Tibial artery (tissue), 4 donors: ENCODE results near the gene S100A1.

Experiments used
- DNase-seq, 2 donors: peaks; one replicate each; pipeline ENCODE4 v3.0.0-alpha.2; 2019
- H3K27ac ChIP-seq, 2 donors: fragments of 200-600 bp; sonication (generic) in 1 of 2; 1 replicate in 1 of 2; 2 replicates in 1 of 2; pipeline ENCODE4 v1.5.1; 2018 to 2019; ENCODE audit warnings: mild to moderate bottlenecking in 1 of 2
- H3K27me3 ChIP-seq, 2 donors: fragments of 200-600 bp; sonication (generic) in 1 of 2; one replicate each; pipeline versions ENCODE4 v1.5.1 to v1.6.0; 2016 to 2019
- H3K36me3 ChIP-seq, 3 donors: fragments of 200-600 bp; sonication (generic) in 2 of 3; one replicate each; pipeline ENCODE4 v1.5.1; 2016 to 2019; ENCODE audit warnings: mild to moderate bottlenecking in 2 of 3
- H3K4me1 ChIP-seq, 4 donors: fragments of 200-600 bp; sonication (generic) in 2 of 4; 1 replicate in 3 of 4; 2 replicates in 1 of 4; pipeline ENCODE4 v1.5.1; 2016 to 2019
- H3K4me3 ChIP-seq, 2 donors: fragments of 200-600 bp; sonication (generic) in 1 of 2; 1 replicate in 1 of 2; 2 replicates in 1 of 2; pipeline ENCODE4 v1.5.1; 2018 to 2019; ENCODE audit warnings: mild to moderate bottlenecking in 2 of 2
- H3K9me3 ChIP-seq, 3 donors: fragments of 200-600 bp; sonication (generic) in 1 of 3; one replicate each; pipeline ENCODE4 v1.5.1; 2016 to 2019
- CTCF ChIP-seq, 2 experiments: fragments of 200-600 bp in 1 of 2; fragments of 450-650 bp in 1 of 2; IDR thresholded peaks; one replicate each; pipeline ENCODE4 v1.5.1; 2017 to 2019; ENCODE audit warnings: antibody characterized with exemption in 2 of 2, mild to moderate bottlenecking in 1 of 2, moderate library complexity in 1 of 2
- intact Hi-C: fragments of 100-400 bp; cut with DNase I; formaldehyde crosslinking; loops from one replicate; pipeline ENCODE4 v1.15.0; 2023; ENCODE audit warnings: low total_unique reads

The S100A1 gene

DNA sequence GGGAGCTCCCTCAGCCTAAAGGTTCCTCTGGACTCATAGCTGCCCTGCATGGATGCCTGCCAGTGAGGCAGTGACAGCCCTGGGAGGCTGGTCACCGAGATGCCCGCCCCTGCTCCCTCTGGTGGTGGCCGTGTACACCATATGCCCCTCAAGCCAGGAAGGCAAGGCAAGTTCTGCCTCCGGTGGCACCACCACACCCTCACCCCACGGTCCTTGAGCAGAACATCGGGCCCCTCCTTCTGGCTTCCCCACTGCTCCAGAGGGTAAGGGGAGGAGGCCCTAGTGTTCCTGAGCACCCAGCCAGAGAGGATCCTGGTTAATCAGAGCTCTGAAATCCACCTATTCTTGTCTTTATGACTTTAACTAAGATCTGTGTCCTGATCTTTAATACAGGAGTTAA lies 10.6 kb upstream of the S100A1 start:
- no peak for TF ChIP-seq CTCF (IDR thresholded peaks at IDR 0.05)

GRCh38 chr1:153619171-153619570 lies 9.1 kb upstream of the S100A1 start:
- H3K4me1 ChIP-seq = peaks cover 0 to 22% (median 10%) of the 10 kb centered on the region in 4 donors
- intact Hi-C loops = loop anchor here (5.0 kb wide), 1 partner anchor 112 kb away; no protein-coding TSS in a partner anchor
- TF ChIP-seq CTCF (IDR thresholded peaks at IDR 0.05) = no peak
- peaks cover 12 to 39% (median 14%) of the 10 kb centered on the region in 3 donors for H3K36me3 ChIP-seq
- no peak for DNase-seq
- H3K9me3 ChIP-seq = no peaks in the 10 kb centered on the region
- no peaks in the 10 kb centered on the region for H3K27me3 ChIP-seq
- no peak overlapping the region for H3K4me3 ChIP-seq
- H3K27ac ChIP-seq = no peak overlapping the region

More for the DNA sequence above, 10.6 kb upstream of the S100A1 start:
- intact Hi-C loops = loop anchor here (2.0 to 5.0 kb wide), 2 partner anchors 45 to 110 kb away; no protein-coding TSS in a partner anchor
- Histone ChIP-seq H3K36me3 (peaks cover 12 to 30% (median 14%) of the 10 kb centered on the region in 3 donors), H3K27me3 (no peaks in the 10 kb centered on the region), H3K9me3 (no peaks in the 10 kb centered on the region), H3K4me1 (peaks cover 0 to 17% (median 11%) of the 10 kb centered on the region in 4 donors), H3K27ac (peak overlapping the region in 1 of 2 donors; percentile 37), H3K4me3 (no peak overlapping the region)
- DNase-seq = peak in 1 of 2 donors; percentile 88

DNA sequence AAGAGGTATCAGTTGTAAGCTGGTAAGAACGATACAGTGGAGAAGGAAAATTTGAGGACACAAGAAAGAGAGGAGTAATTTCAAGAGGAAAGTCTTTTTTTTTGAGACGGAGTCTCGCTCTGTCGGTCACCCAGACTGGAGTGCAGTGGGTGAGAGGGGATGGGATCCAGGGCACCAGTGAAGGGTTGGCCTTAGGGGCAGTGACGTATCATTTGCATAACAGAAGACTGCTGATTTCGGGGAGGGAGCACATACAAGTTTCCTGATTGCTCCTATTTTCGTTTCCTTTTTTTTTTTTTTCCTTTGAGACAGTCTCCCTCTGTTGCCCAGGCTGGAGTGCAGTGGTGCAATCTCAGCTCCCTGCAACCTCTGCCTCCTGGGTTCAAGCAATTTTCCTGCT lies 5.1 kb upstream of the S100A1 start:
- Histone ChIP-seq H3K9me3 (no peaks in the 10 kb centered on the region), H3K4me3 (no peak overlapping the region), H3K27me3 (no peaks in the 10 kb centered on the region), H3K27ac (no peak overlapping the region), H3K36me3 (peaks cover 12 to 39% (median 14%) of the 10 kb centered on the region in 3 donors), H3K4me1 (peaks cover 0 to 43% (median 29%) of the 10 kb centered on the region in 4 donors)
- DNase-seq = peak in 1 of 2 donors; percentile 34
- intact Hi-C loops = no loop called here
- TF ChIP-seq CTCF (IDR thresholded peaks at IDR 0.05) = no peak

- Histone ChIP-seq H3K9me3 (no peaks in the 10 kb centered on the region), H3K27ac (peak overlapping the region; percentile 1 to 89), H3K4me1 (peaks cover 0 to 55% (median 42%) of the 10 kb centered on the region in 4 donors), H3K27me3 (no peaks in the 10 kb centered on the region), H3K4me3 (no peak overlapping the region), H3K36me3 (peaks cover 5 to 21% (median 8%) of the 10 kb centered on the region in 3 donors)
- TF ChIP-seq CTCF (IDR thresholded peaks at IDR 0.05) = no peak
- peak in 1 of 2 donors; percentile 45 for DNase-seq
- intact Hi-C loops = no loop called here
Observed at GRCh38 chr1:153624965-153625611, 3.1 kb upstream of the S100A1 start.

- peaks cover 0 to 63% (median 47%) of the 10 kb centered on the region in 4 donors for H3K4me1 ChIP-seq
- H3K27me3 ChIP-seq = no peaks in the 10 kb centered on the region
- H3K36me3 ChIP-seq = peaks cover 0 to 12% (median 3%) of the 10 kb centered on the region in 3 donors
- no peaks in the 10 kb centered on the region for H3K9me3 ChIP-seq
- peak overlapping the region; percentile 56 to 65 for H3K4me3 ChIP-seq
- no peak for TF ChIP-seq CTCF (IDR thresholded peaks at IDR 0.05)
- intact Hi-C loops = no loop called here
- peak in 1 of 2 donors; percentile 64 for DNase-seq
- H3K27ac ChIP-seq = peak overlapping the region; percentile 89 to 92
Observed at GRCh38 chr1:153626477-153626903, 1.7 kb upstream of the S100A1 start.
